ENCODE results near the gene CAPN10.

GRCh38 chr2:240646176-240646899 lies 59.8 kb downstream of the CAPN10 start:
- TF ChIP-seq CTCF (IDR thresholded peaks at IDR 0.05) (no peak), MYBL2 (CRISPR knock-in tag; IDR thresholded peaks at IDR 0.05) (no peak), MAX (CRISPR knock-in tag; IDR thresholded peaks at IDR 0.05) (no peak), FOXP1 (CRISPR knock-in tag; IDR thresholded peaks at IDR 0.05; ENCODE audit: borderline replicate concordance) (no peak), CREB1 (CRISPR knock-in tag; IDR thresholded peaks at IDR 0.05) (no peak), RORB (CRISPR knock-in tag; IDR thresholded peaks at IDR 0.05) (no peak), NR3C1 (CRISPR knock-in tag; conservative IDR thresholded peaks at IDR 0.05; ENCODE audit: low read depth) (no peak), NFE2L1 (CRISPR knock-in tag; IDR thresholded peaks at IDR 0.05) (no peak), E2F4 (CRISPR knock-in tag; IDR thresholded peaks at IDR 0.05; ENCODE audit: borderline replicate concordance, low read depth) (no peak)
